ENCODE data around the gene SULT1A2. TPM values are rescaled to one million over a fixed set of nuclear protein-coding genes. Genes with fewer than 3 reads are reported as not detected.
"Not testable (repeated sequence)": the region's sequence is repeated elsewhere in the genome, so short reads cannot be mapped to it uniquely, and the experiment has no call there.

The SULT1A2 gene
- 0.07 TPM in 1 of 2 replicates, not detected in the other for polyA plus RNA-seq (2012; rRNA removed)
- not detected in 2 replicates for polyA plus RNA-seq (2012; cell fraction: cytosol; rRNA removed)
- polyA plus RNA-seq (2012; cell fraction: nucleus; rRNA removed), result 0.05 and 0.08 TPM in 2 replicates

- no peaks in the 10 kb centered on the region for H3K27me3 ChIP-seq (ENCODE audit: insufficient read depth)
- H4K20me1 ChIP-seq (ENCODE audit: insufficient read depth), result no peaks in the 10 kb centered on the region
- no peak within 1 kb of the TSS for H3K4me3 ChIP-seq (ENCODE audit: low read depth in 2 of 2, low read length in 1 of 2)
- POLR2A ChIA-PET, result no interaction called here
- no peak within 1 kb of the TSS for H3K27ac ChIP-seq (ENCODE audit: low read depth in 2 of 2, low read length in 1 of 2)
- no peaks in the 10 kb centered on the region for H3K36me3 ChIP-seq (replicated peaks in 1 of 2; ENCODE audit: control insufficient read depth in 1 of 2, insufficient read depth in 2 of 2, low read length in 1 of 2)
- H3K9ac ChIP-seq, result no peak within 1 kb of the TSS
- TF ChIP-seq REST (IDR thresholded peaks at IDR 0.05; ENCODE audit: low read depth, low read length), result no peak
- no peak for TF ChIP-seq MEF2A (IDR thresholded peaks at IDR 0.05; ENCODE audit: borderline replicate concordance, low read depth)
- no peak for TF ChIP-seq NRF1 (IDR thresholded peaks at IDR 0.05; ENCODE audit: low read depth, low read length)
- no peak for TF ChIP-seq TCF12 (IDR thresholded peaks at IDR 0.05)
- TF ChIP-seq ELF1 (IDR thresholded peaks at IDR 0.05), result no peak
- TF ChIP-seq TAF1 (IDR thresholded peaks at IDR 0.05; ENCODE audit: borderline replicate concordance, low read depth, low read length), result no peak
- TF ChIP-seq NFIC (IDR thresholded peaks at IDR 0.05; ENCODE audit: borderline replicate concordance), result no peak
- no peak for TF ChIP-seq USF2 (IDR thresholded peaks at IDR 0.05; ENCODE audit: borderline replicate concordance, low read depth, low read length)
- TF ChIP-seq GATA2 (CRISPR knock-in tag; IDR thresholded peaks at IDR 0.05), result no peak
- no peak for TF ChIP-seq CTCF (IDR thresholded peaks at IDR 0.05)
- no peak for TF ChIP-seq SIN3A (IDR thresholded peaks at IDR 0.05; ENCODE audit: borderline replicate concordance, low read depth, low read length)
- no peak for TF ChIP-seq JUND (IDR thresholded peaks at IDR 0.05)
- TF ChIP-seq RXRA (IDR thresholded peaks at IDR 0.05; ENCODE audit: borderline replicate concordance, low read depth), result no peak
- no peak for TF ChIP-seq RAD21 (IDR thresholded peaks at IDR 0.05; ENCODE audit: low read length)
- TF ChIP-seq FOSL2 (IDR thresholded peaks at IDR 0.05; ENCODE audit: borderline replicate concordance, low read depth), result no peak
- TF ChIP-seq SMC3 (IDR thresholded peaks at IDR 0.05; ENCODE audit: low read depth, low read length), result no peak
- no peak for TF ChIP-seq MAX (IDR thresholded peaks at IDR 0.05; ENCODE audit: low read depth)
- TF ChIP-seq YY1 (IDR thresholded peaks at IDR 0.05; ENCODE audit: low read depth), result no peak
- no peak for TF ChIP-seq RCOR1 (IDR thresholded peaks at IDR 0.05; ENCODE audit: low read length)
- DNase-seq, result no peak
- no peaks in the 10 kb centered on the region for H3K9me2 ChIP-seq
- no peaks in the 10 kb centered on the region for H3K9me3 ChIP-seq
- H3K4me2 ChIP-seq, result no peak within 1 kb of the TSS
- no peak within 1 kb of the TSS for H2AFZ ChIP-seq (ENCODE audit: low read depth)
- H3K79me2 ChIP-seq (ENCODE audit: insufficient read depth), result no peaks in the 10 kb centered on the region
- no peaks in the 10 kb centered on the region for H3F3A ChIP-seq (replicated peaks; ENCODE audit: insufficient read depth)
- H3K4me1 ChIP-seq (ENCODE audit: control insufficient read depth in 1 of 2, insufficient read depth in 2 of 2, low read depth in 1 of 2, low read length in 1 of 2), result no peaks in the 10 kb centered on the region
- CTCF ChIA-PET, result no interaction called here
- 77% methylated on average over 11 of the region's 11 CpGs for WGBS (ENCODE audit: low lambda C conversion rate)
Observed at GRCh38 chr16:28596840-28597691, at the start of gene SULT1A2. TSS of gene SULT1A2 (minus strand) at chr16:28597050. CDS start at chr16:28595930, 1,120 bp downstream.

- H3K4me2 ChIP-seq; H3K9me2 ChIP-seq; H3K27me3 ChIP-seq (ENCODE audit: insufficient read depth); POLR2A ChIA-PET; H4K20me1 ChIP-seq (ENCODE audit: insufficient read depth); H3F3A ChIP-seq (replicated peaks; ENCODE audit: insufficient read depth); H2AFZ ChIP-seq (ENCODE audit: low read depth); H3K27ac ChIP-seq (ENCODE audit: low read depth in 2 of 2, low read length in 1 of 2); H3K4me3 ChIP-seq (ENCODE audit: low read depth in 2 of 2, low read length in 1 of 2); H3K9ac ChIP-seq; H3K9me3 ChIP-seq; H3K4me1 ChIP-seq (ENCODE audit: control insufficient read depth in 1 of 2, insufficient read depth in 2 of 2, low read depth in 1 of 2, low read length in 1 of 2); DNase-seq; H3K79me2 ChIP-seq (ENCODE audit: insufficient read depth); H3K36me3 ChIP-seq (replicated peaks in 1 of 2; ENCODE audit: control insufficient read depth in 1 of 2, insufficient read depth in 2 of 2, low read length in 1 of 2): not testable (repeated sequence)
- WGBS (ENCODE audit: low lambda C conversion rate), result no CpG with 5 or more reads among the region's 2 CpGs
- CTCF ChIA-PET, result interaction anchor here (0.7 kb wide), 1 partner anchor 323 kb away, joined by 3 read pairs; no protein-coding TSS in a partner anchor
Observed at GRCh38 chr16:28639959-28640358, 43.1 kb upstream of the SULT1A2 start.

Measured in SK-N-SH (cell line).